Tibial nerve (tissue), 4 donors: Measurements from ENCODE around the gene POGZ. TPM values are rescaled to one million over a fixed set of nuclear protein-coding genes. Genes with fewer than 3 reads are reported as not detected.
A peak's percentile ranks its signal among the peaks of the same experiment; 100 is the strongest.

Experiments used
- DNase-seq, 2 donors: peaks; one replicate each; pipeline ENCODE4 v3.0.0-alpha.2; 2019; ENCODE audit warnings: low spot score in 2 of 2
- H3K27ac ChIP-seq, 4 donors: fragments of 200-600 bp; sonication (generic) in 3 of 4; one replicate each; pipeline ENCODE4 v1.5.1; 2017 to 2019; ENCODE audit warnings: mild to moderate bottlenecking in 1 of 4
- H3K27me3 ChIP-seq, 2 donors: fragments of 200-600 bp; sonication (generic) in 1 of 2; one replicate each; pipeline versions ENCODE4 v1.5.1 to v1.6.0; 2017 to 2019
- H3K36me3 ChIP-seq, 3 donors: fragments of 200-600 bp; sonication (generic); one replicate each; pipeline ENCODE4 v1.5.1; 2018 to 2019
- H3K4me1 ChIP-seq, 4 donors: fragments of 200-600 bp; sonication (generic) in 3 of 4; one replicate each; pipeline ENCODE4 v1.5.1; 2017 to 2019
- H3K4me3 ChIP-seq, 4 donors: fragments of 200-600 bp; sonication (generic) in 3 of 4; one replicate each; pipeline ENCODE4 v1.5.1; 2017 to 2019; ENCODE audit warnings: mild to moderate bottlenecking in 1 of 4, moderate library complexity in 1 of 4
- H3K9me3 ChIP-seq, 4 donors: fragments of 200-600 bp; sonication (generic) in 3 of 4; one replicate each; pipeline ENCODE4 v1.5.1; 2017 to 2019
- CTCF ChIP-seq, 5 experiments: fragments of 200-600 bp in 3 of 5; fragments of 450-650 bp in 2 of 5; sonication (generic) in 3 of 5; IDR thresholded peaks; one replicate each; pipeline ENCODE4 v1.5.1; 2016 to 2019; ENCODE audit warnings: antibody characterized with exemption in 5 of 5, mild to moderate bottlenecking in 3 of 5, moderate library complexity in 2 of 5
- EP300 ChIP-seq, 2 donors: sonication (generic); formaldehyde crosslinking; IDR thresholded peaks; one replicate each; pipeline ENCODE4 v1.6.1; 2017; ENCODE audit warnings: antibody characterized with exemption in 2 of 2, mild to moderate bottlenecking in 1 of 2
- POLR2A ChIP-seq, 2 donors: fragments of 450-650 bp; IDR thresholded peaks; one replicate each; pipeline ENCODE4 v1.6.1; 2017; ENCODE audit warnings: antibody characterized with exemption in 2 of 2, mild to moderate bottlenecking in 2 of 2, moderate library complexity in 2 of 2
- WGBS, 2 donors: methylation state at CpG; one replicate each; pipeline ENCODE4 v1.1.5; 2018; 5-methylcytosine and 5-hydroxymethylcytosine counted together
- total RNA-seq, 4 donors: library from RNA; depleted of rRNA; stranded (reverse); fragments of >200 nt; gene quantifications; one replicate each; pipeline ENCODE4 v1.1.0, GENCODE V29; 2016

POGZ gene
- total RNA-seq, 4 donors from 2014 or later = 67.2 to 81.0 (median 72.7) TPM

GRCh38 chr1:151408891-151409290, 50.4 kb downstream of the POGZ start:
- Histone ChIP-seq H3K27me3 (no peaks in the 10 kb centered on the region), H3K9me3 (no peaks in the 10 kb centered on the region), H3K36me3 (peaks cover 0 to 93% (median 53%) of the 10 kb centered on the region in 3 donors), H3K27ac (no peak overlapping the region), H3K4me3 (no peak overlapping the region), H3K4me1 (peaks cover 0 to 11% (median 0%) of the 10 kb centered on the region in 4 donors)
- no peak for DNase-seq
- TF ChIP-seq EP300 (IDR thresholded peaks at IDR 0.05) = no peak
- TF ChIP-seq POLR2A (IDR thresholded peaks at IDR 0.05) = no peak
- TF ChIP-seq CTCF (IDR thresholded peaks at IDR 0.05) = no peak

GRCh38 chr1:151407304-151407703, 52.0 kb downstream of the POGZ start:
- Histone ChIP-seq H3K36me3 (peaks cover 0 to 94% (median 53%) of the 10 kb centered on the region in 3 donors), H3K27ac (peak overlapping the region; percentile 8 to 78 (median 45)), H3K4me3 (no peak overlapping the region), H3K27me3 (no peaks in the 10 kb centered on the region), H3K4me1 (peaks cover 0 to 11% (median 0%) of the 10 kb centered on the region in 4 donors), H3K9me3 (no peaks in the 10 kb centered on the region)
- WGBS, 2 donors = 75 to 83% methylated on average over 3 of the region's 3 CpGs
- TF ChIP-seq CTCF (IDR thresholded peaks at IDR 0.05) (no peak), POLR2A (IDR thresholded peaks at IDR 0.05) (no peak), EP300 (IDR thresholded peaks at IDR 0.05) (no peak)
- DNase-seq = no peak

DNA sequence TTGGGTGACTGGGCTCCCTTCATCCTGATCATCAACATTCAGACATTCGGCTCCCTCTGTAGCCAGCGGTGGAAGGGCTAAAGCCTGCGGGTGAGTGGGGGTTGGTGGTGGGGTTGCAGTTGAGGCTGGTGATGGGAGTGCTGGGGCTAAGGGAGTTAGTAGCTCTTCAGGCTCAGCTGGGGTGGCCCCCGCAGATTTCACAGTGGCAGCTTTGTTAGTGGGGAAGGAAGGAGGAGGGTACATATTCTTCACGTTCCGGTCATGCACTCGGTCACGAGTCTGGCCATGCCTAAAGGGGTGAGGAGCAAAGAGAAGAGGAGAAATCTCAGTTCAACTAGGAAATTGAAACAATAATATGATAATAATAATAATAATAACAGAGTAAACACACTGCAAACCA, 53.1 kb downstream of the POGZ start:
- Histone ChIP-seq H3K4me3 (no peak overlapping the region), H3K9me3 (no peaks in the 10 kb centered on the region), H3K27me3 (no peaks in the 10 kb centered on the region), H3K27ac (peak overlapping the region; percentile 8 to 78 (median 45)), H3K36me3 (peaks cover 0 to 94% (median 47%) of the 10 kb centered on the region in 3 donors), H3K4me1 (peaks cover 0 to 17% (median 1%) of the 10 kb centered on the region in 4 donors)
- TF ChIP-seq CTCF (IDR thresholded peaks at IDR 0.05) (no peak), POLR2A (IDR thresholded peaks at IDR 0.05) (no peak), EP300 (IDR thresholded peaks at IDR 0.05) (no peak)
- 53 to 55% methylated on average over 8 of the region's 8 CpGs for WGBS, 2 donors
- no peak for DNase-seq

DNA sequence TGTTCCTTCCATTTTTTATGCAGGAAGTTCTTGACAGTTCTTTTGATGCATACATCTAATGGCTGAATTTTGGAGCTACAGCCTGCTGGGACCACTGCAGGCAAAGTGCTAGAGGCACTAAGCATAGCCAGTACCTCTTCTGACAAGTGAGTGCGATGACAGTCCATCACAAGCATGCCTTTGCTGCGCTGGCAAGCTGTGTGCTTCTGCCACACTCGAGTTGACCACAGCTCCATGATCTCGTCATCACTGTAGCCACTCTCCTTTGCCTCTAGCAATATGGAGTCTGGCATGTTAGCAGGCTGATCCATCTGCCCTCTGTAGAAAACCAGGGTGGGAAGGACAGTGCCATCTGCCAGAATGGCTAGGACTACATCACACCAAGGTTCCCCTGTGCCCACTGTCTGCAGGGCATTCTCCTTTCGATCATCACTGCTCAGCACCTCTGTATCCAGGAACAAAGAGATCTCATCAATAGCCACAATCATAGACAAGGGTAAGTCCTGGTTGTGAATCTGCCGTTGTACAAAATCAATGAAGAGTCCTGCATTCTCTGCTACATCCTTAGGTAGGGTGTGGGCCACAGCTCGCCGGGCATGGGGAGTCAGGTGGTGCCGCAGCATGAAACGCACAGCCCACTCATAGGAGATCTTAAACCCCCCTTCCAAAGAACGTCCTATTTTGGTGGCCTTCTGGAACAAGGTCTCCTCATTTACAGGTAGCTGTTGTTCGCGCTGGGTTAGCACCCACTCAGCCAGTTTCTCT, 53.9 kb downstream of the POGZ start:
- Histone ChIP-seq H3K36me3 (peaks cover 0 to 93% (median 40%) of the 10 kb centered on the region in 3 donors), H3K27me3 (no peaks in the 10 kb centered on the region)

More for the DNA sequence above, 53.9 kb downstream of the POGZ start:
- peaks cover 0 to 25% (median 8%) of the 10 kb centered on the region in 4 donors for H3K4me1 ChIP-seq
- no peaks in the 10 kb centered on the region for H3K9me3 ChIP-seq
- 80 to 86% methylated on average over 13 of the region's 13 CpGs for WGBS, 2 donors
- DNase-seq = no peak
- no peak overlapping the region for H3K4me3 ChIP-seq
- H3K27ac ChIP-seq = peak overlapping the region in 2 of 4 donors; percentile 63 to 78
- TF ChIP-seq CTCF (IDR thresholded peaks at IDR 0.05) (no peak), POLR2A (IDR thresholded peaks at IDR 0.05) (no peak), EP300 (IDR thresholded peaks at IDR 0.05) (no peak)
